GM23338 (cell line): ENCODE results near the gene OLIG1. TPM values are rescaled to one million over a fixed set of nuclear protein-coding genes. Genes with fewer than 3 reads are reported as not detected.

Source experiments
- ATAC-seq: fragments of 200-7000 bp; cut with Tn5 transposase; 3 replicates; pipeline ENCODE4 v1.9.1; 2020
- DNase-seq: peaks from one replicate; pipeline ENCODE4 v3.0.0-alpha.2; 2015; ENCODE audit warnings: low spot score
- H2AFZ ChIP-seq: fragments of 200-600 bp; sonication (generic); 2 replicates; pipeline ENCODE4 v1.8.0; 2016; ENCODE audit warnings: antibody characterized with exemption, mild to moderate bottlenecking, moderate library complexity
- H3F3A ChIP-seq: fragments of 200-600 bp; sonication (generic); replicated peaks from 2 replicates; pipeline ENCODE4 v1.8.0; 2017; ENCODE audit warnings: antibody characterized with exemption, mixed run types, low read depth
- H3K27ac ChIP-seq: fragments of 200-600 bp; sonication (generic); 2 replicates; pipeline ENCODE4 v1.6.1; 2016; ENCODE audit warnings: low read depth
- H3K27me3 ChIP-seq: fragments of 200-600 bp; sonication (generic); 2 replicates; pipeline ENCODE4 v1.8.0; 2016; ENCODE audit warnings: mild to moderate bottlenecking, mixed run types, moderate library complexity; ENCODE audit not compliant: insufficient read depth
- H3K36me3 ChIP-seq: fragments of 200-600 bp; sonication (generic); 2 replicates; pipeline ENCODE4 v1.8.0; 2016; ENCODE audit warnings: mild to moderate bottlenecking; ENCODE audit not compliant: insufficient read depth
- H3K4me1 ChIP-seq: fragments of 200-600 bp; sonication (generic); 2 replicates; pipeline ENCODE4 v1.8.0; 2016; ENCODE audit warnings: mild to moderate bottlenecking, moderate library complexity; ENCODE audit not compliant: insufficient read depth
- H3K4me2 ChIP-seq: fragments of 200-600 bp; sonication (generic); 2 replicates; pipeline ENCODE4 v1.7.1; 2017; ENCODE audit warnings: mixed run types
- H3K4me3 ChIP-seq: fragments of 200-600 bp; sonication (generic); 2 replicates; pipeline ENCODE4 v1.6.1; 2016; ENCODE audit warnings: mixed run types
- H3K79me2 ChIP-seq: fragments of 200-600 bp; sonication (generic); replicated peaks from 2 replicates; pipeline ENCODE4 v1.8.0; 2017; ENCODE audit warnings: mild to moderate bottlenecking; ENCODE audit not compliant: insufficient read depth
- H3K9me2 ChIP-seq: fragments of 200-600 bp; sonication (generic); 2 replicates; pipeline ENCODE4 v1.8.0; 2017; ENCODE audit not compliant: insufficient read depth
- H4K20me1 ChIP-seq: fragments of 200-600 bp; sonication (generic); replicated peaks from 2 replicates; pipeline ENCODE4 v1.8.0; 2017; ENCODE audit warnings: mild to moderate bottlenecking; ENCODE audit not compliant: insufficient read depth
- H3K27ac Mint-ChIP-seq: 2 replicates; pipeline ENCODE4 v1.8.0; 2020; ENCODE audit warnings: inconsistent platforms, mild to moderate bottlenecking, moderate library complexity, mixed read lengths
- H3K27me3 Mint-ChIP-seq: 3 replicates; pipeline ENCODE4 v1.8.0; 2022; ENCODE audit warnings: low read depth, mild to moderate bottlenecking, moderate library complexity, mixed read lengths, inconsistent platforms; ENCODE audit not compliant: insufficient read depth, poor library complexity
- H3K36me3 Mint-ChIP-seq: 3 replicates; pipeline ENCODE4 v1.8.0; 2021; ENCODE audit warnings: low read depth, mild to moderate bottlenecking, inconsistent platforms, moderate library complexity, mixed read lengths
- H3K4me1 Mint-ChIP-seq: 3 replicates; pipeline ENCODE4 v1.8.0; 2020; ENCODE audit warnings: mild to moderate bottlenecking, inconsistent platforms, mixed read lengths
- H3K4me3 Mint-ChIP-seq: 3 replicates; pipeline ENCODE4 v1.8.0; 2021; ENCODE audit warnings: moderate library complexity, mild to moderate bottlenecking, inconsistent platforms, mixed read lengths
- H3K9me3 Mint-ChIP-seq: 3 replicates; pipeline ENCODE4 v1.8.0; 2020; ENCODE audit warnings: moderate library complexity, mild to moderate bottlenecking, inconsistent platforms, mixed read lengths
- EZH2 ChIP-seq: fragments of 200-600 bp; sonication (generic); IDR thresholded peaks from one replicate; pipeline ENCODE4 v1.8.0; 2017; ENCODE audit warnings: antibody characterized with exemption, mild to moderate bottlenecking, low read depth; ENCODE audit not compliant: unreplicated experiment
- EZH2phosphoT487 ChIP-seq: fragments of 200-600 bp; sonication (generic); IDR thresholded peaks from one replicate; pipeline ENCODE4 v1.8.1; 2018; ENCODE audit warnings: antibody characterized with exemption; ENCODE audit not compliant: unreplicated experiment
- JUNB ChIP-seq: IDR thresholded peaks from one replicate; pipeline ENCODE4 v1.6.1; 2016; ENCODE audit warnings: antibody characterized with exemption; ENCODE audit not compliant: unreplicated experiment
- STAT1 ChIP-seq: IDR thresholded peaks from one replicate; pipeline ENCODE4 v1.6.1; 2016; ENCODE audit warnings: antibody characterized with exemption; ENCODE audit not compliant: unreplicated experiment
- ZNF462 ChIP-seq: fragments of 250-450 bp; sonication (Bioruptor Pico); IDR thresholded peaks from 2 replicates; pipeline ENCODE4 v1.5.0; 2020; ENCODE audit warnings: mild to moderate bottlenecking, moderate library complexity
- polyA plus RNA-seq: library from polyadenylated mRNA; unstranded; fragments of >200 nt; fragmentation: Nextera tagmentation; extraction: Ambion mirVana; gene quantifications from 2 replicates; pipeline ENCODE4 v1.2.1, GENCODE V29; 2016
- total RNA-seq: library from RNA; depleted of rRNA; stranded (reverse); fragments of >200 nt; shearing (Covaris generic); gene quantifications from 2 replicates; pipeline ENCODE4 v1.2.3, GENCODE V29; 2014

The OLIG1 gene
- total and polyA plus RNA-seq, 2 experiments from 2014 or later: 0.14 to 0.81 TPM

GRCh38 chr21:33039536-33039935, 30.4 kb upstream of the OLIG1 start (continued):
- TF ChIP-seq STAT1 (no peak), ZNF462 (no peak), JUNB (no peak), EZH2 (no peak)

- no peak overlapping the region for H3K4me2 ChIP-seq
- no peaks in the 10 kb centered on the region for H3K36me3 ChIP-seq
- no peak overlapping the region for H3K27ac ChIP-seq
- Mint-ChIP-seq H3K4me1 (peaks cover 26% of the 10 kb centered on the region), H3K27ac (no peak overlapping the region), H3K9me3 (no peaks in the 10 kb centered on the region), H3K27me3 (peaks cover 12% of the 10 kb centered on the region), H3K36me3 (no peaks in the 10 kb centered on the region), H3K4me3 (no peak overlapping the region)
- H3K79me2 ChIP-seq: no peaks in the 10 kb centered on the region
- H3K4me1 ChIP-seq: peaks cover 7% of the 10 kb centered on the region; the same call in 1 of the 2 replicates
- no peaks in the 10 kb centered on the region; the same call in 1 of the 2 replicates for H4K20me1 ChIP-seq
- no peak overlapping the region for H2AFZ ChIP-seq
- peaks cover 36% of the 10 kb centered on the region for H3K27me3 ChIP-seq
- no peaks in the 10 kb centered on the region for H3F3A ChIP-seq
- TF ChIP-seq JUNB (no peak), EZH2phosphoT487 (no peak), ZNF462 (no peak)
- no peak overlapping the region for H3K4me3 ChIP-seq
- ATAC-seq: no peak
- DNase-seq: no peak
- no peaks in the 10 kb centered on the region for H3K9me2 ChIP-seq
Observed at GRCh38 chr21:33040215-33040614, 29.7 kb upstream of the OLIG1 start.
